Activated CD8-positive, alpha-beta memory T cell treated with anti-CD3 and anti-CD28 coated beads, Interleukin-2, amount 50 U/mL, for 4 hours (primary cell): ENCODE measurements around the gene IKZF3.
A peak's percentile ranks its signal among the peaks of the same experiment; 100 is the strongest.

Experiments
- DNase-seq: peaks from one replicate; pipeline ENCODE4 v3.0.0-alpha.2; 2020

Gene IKZF3

GRCh38 chr17:39814497-39814896 is 49.6 kb downstream of the IKZF3 start:
- no peak for DNase-seq

- DNase-seq = peak; percentile 53
These were observed 50.5 kb downstream of the IKZF3 start for GRCh38 chr17:39813631-39814030.

- DNase-seq = no peak
These were observed 51.6 kb downstream of the IKZF3 start for GRCh38 chr17:39812466-39812865.

- no peak for DNase-seq
These were observed 53.0 kb downstream of the IKZF3 start for GRCh38 chr17:39810939-39811728.

- DNase-seq = no peak
These were observed 54.9 kb downstream of the IKZF3 start for GRCh38 chr17:39809221-39809620.

- no peak for DNase-seq
These were observed 55.6 kb downstream of the IKZF3 start for GRCh38 chr17:39808409-39808997.

GRCh38 chr17:39804839-39805238 is 59.3 kb downstream of the IKZF3 start:
- no peak for DNase-seq

- no peak for DNase-seq
These were observed 63.1 kb downstream of the IKZF3 start for GRCh38 chr17:39801055-39801454.

- peak; percentile 40 for DNase-seq
These were observed 63.6 kb downstream of the IKZF3 start for GRCh38 chr17:39800540-39800939.

- no peak for DNase-seq
These were observed 64.7 kb downstream of the IKZF3 start for GRCh38 chr17:39799395-39799794.

- DNase-seq = no peak
These were observed 69.7 kb downstream of the IKZF3 start for GRCh38 chr17:39794249-39794970.

- DNase-seq = no peak
These were observed 70.7 kb downstream of the IKZF3 start for GRCh38 chr17:39793301-39793872.

- no peak for DNase-seq
These were observed 71.4 kb downstream of the IKZF3 start for GRCh38 chr17:39792526-39793221.

- no peak for DNase-seq
These were observed 72.8 kb downstream of the IKZF3 start for GRCh38 chr17:39791111-39791992.

- no peak for DNase-seq
These were observed 76.2 kb downstream of the IKZF3 start for GRCh38 chr17:39787743-39788484.

- no peak for DNase-seq
These were observed 77.1 kb downstream of the IKZF3 start for GRCh38 chr17:39787041-39787440.

- no peak for DNase-seq
These were observed 81.1 kb downstream of the IKZF3 start for GRCh38 chr17:39782980-39783379.

GRCh38 chr17:39782481-39782880 is 81.6 kb downstream of the IKZF3 start:
- DNase-seq = no peak

- no peak for DNase-seq
These were observed 82.3 kb downstream of the IKZF3 start for GRCh38 chr17:39781861-39782213.

GRCh38 chr17:39781031-39781860 is 82.9 kb downstream of the IKZF3 start:
- DNase-seq = no peak
